Naive thymus-derived CD8-positive, alpha-beta T cell (primary cell): ENCODE results near the gene ARHGEF40. TPM values are rescaled to one million over a fixed set of nuclear protein-coding genes. Genes with fewer than 3 reads are reported as not detected.
"Not testable (repeated sequence)": the region's sequence is repeated elsewhere in the genome, so short reads cannot be mapped to it uniquely, and the experiment has no call there.

Source experiments
- ATAC-seq, 2 donors: fragments of 150-1000 bp; cut with Tn5 transposase in 1 of 2; sonication (Bioruptor Pico), chemical (Tn5 transposase) in 1 of 2; 1 replicate in 1 of 2; 2 replicates in 1 of 2; pipeline ENCODE4 v1.10.0; 2021; ENCODE audit warnings: mild to moderate bottlenecking in 2 of 2, moderate library complexity in 2 of 2
- POLR2A ChIA-PET: fragments of 350-600 bp; sonication (Branson Sonifier 250); formaldehyde crosslinking; loops from one replicate; lab custom pipeline; 2021; ENCODE audit warnings: antibody characterized with exemption; lab: Charles Lee
- DNase-seq, 10 donors: peaks; one replicate each; pipeline versions ENCODE4 v3.0.0 to v3.0.0-alpha.2; 2020 to 2022
- H3K27ac Mint-ChIP-seq, 10 donors: one replicate each; pipeline ENCODE4 v1.8.0; 2020 to 2022; ENCODE audit warnings: mild to moderate bottlenecking in 10 of 10, mixed read lengths in 10 of 10, moderate library complexity in 4 of 10, inconsistent platforms in 1 of 10
- H3K27me3 Mint-ChIP-seq, 5 donors: one replicate each; pipeline ENCODE4 v1.8.0; 2021 to 2022; ENCODE audit warnings: mixed read lengths in 5 of 5
- H3K36me3 Mint-ChIP-seq, 3 donors: one replicate each; pipeline ENCODE4 v1.8.0; 2020 to 2022; ENCODE audit warnings: mixed read lengths in 3 of 3, mild to moderate bottlenecking in 2 of 3, inconsistent platforms in 1 of 3
- H3K4me1 Mint-ChIP-seq, 4 donors: one replicate each; pipeline ENCODE4 v1.8.0; 2021 to 2022; ENCODE audit warnings: mixed read lengths in 4 of 4
- H3K4me3 Mint-ChIP-seq, 10 donors: one replicate each; pipeline ENCODE4 v1.8.0; 2020 to 2022; ENCODE audit warnings: mild to moderate bottlenecking in 10 of 10, mixed read lengths in 10 of 10, moderate library complexity in 6 of 10, inconsistent platforms in 1 of 10
- H3K9me3 Mint-ChIP-seq, 9 donors: one replicate each; pipeline ENCODE4 v1.8.0; 2020 to 2022; ENCODE audit warnings: mixed read lengths in 9 of 9, mild to moderate bottlenecking in 3 of 9, inconsistent platforms in 1 of 9, moderate library complexity in 1 of 9
- polyA plus RNA-seq, 3 donors: library from polyadenylated mRNA; unstranded; fragments of 300-500 nt; fragmentation: Illumina TruSeq; gene quantifications; one replicate each; pipeline ENCODE4 v1.2.3, GENCODE V29; 2021
- total RNA-seq, 8 experiments: library from RNA in 2 of 8; stranded (reverse) in 2 of 8; gene quantifications; one replicate each; pipeline ENCODE4 v1.2.3 and lab custom pipeline; 2021 to 2026

ARHGEF40 gene
- total and polyA plus RNA-seq, 5 experiments from 2014 or later: 0.03 to 0.45 (median 0.08) TPM

GRCh38 chr14:21030531-21030930 lies 39.6 kb upstream of the ARHGEF40 start:
- peaks cover 0 to 2% (median under 1%) of the 10 kb centered on the region in 4 donors for H3K4me1 Mint-ChIP-seq
- H3K36me3 Mint-ChIP-seq: no peaks in the 10 kb centered on the region
- ATAC-seq (no peak), DNase-seq (no peak)
- H3K4me3 Mint-ChIP-seq: no peak overlapping the region
- H3K9me3 Mint-ChIP-seq: no peaks in the 10 kb centered on the region
- POLR2A ChIA-PET: no interaction called here
- H3K27me3 Mint-ChIP-seq: peaks cover 0 to 8% (median 0%) of the 10 kb centered on the region in 5 donors
- H3K27ac Mint-ChIP-seq: no peak overlapping the region

GRCh38 chr14:21032326-21033132 lies 37.6 kb upstream of the ARHGEF40 start:
- ATAC-seq (no peak), DNase-seq (no peak)
- H3K4me3 Mint-ChIP-seq: no peak overlapping the region
- POLR2A ChIA-PET: interaction anchor here (0.9 to 1.0 kb wide), 2 partner anchors 9 to 12 kb away, joined by 3 read pairs; no protein-coding TSS in a partner anchor
- peaks cover 0 to 1% (median 0%) of the 10 kb centered on the region in 4 donors for H3K4me1 Mint-ChIP-seq
- no peaks in the 10 kb centered on the region for H3K9me3 Mint-ChIP-seq
- no peaks in the 10 kb centered on the region for H3K36me3 Mint-ChIP-seq
- peak overlapping the region in 1 of 10 donors; percentile 82 for H3K27ac Mint-ChIP-seq
- H3K27me3 Mint-ChIP-seq: peaks cover 0 to 8% (median 0%) of the 10 kb centered on the region in 5 donors

GRCh38 chr14:21033133-21033698 lies 36.9 kb upstream of the ARHGEF40 start:
- Mint-ChIP-seq H3K4me1 (peaks cover 0 to 1% (median 0%) of the 10 kb centered on the region in 4 donors), H3K4me3 (no peak overlapping the region), H3K9me3 (no peaks in the 10 kb centered on the region), H3K27ac (peak overlapping the region in 2 of 10 donors; percentile 10 to 82), H3K27me3 (peaks cover 0 to 8% (median under 1%) of the 10 kb centered on the region in 5 donors), H3K36me3 (no peaks in the 10 kb centered on the region)
- no peak for DNase-seq
- ATAC-seq: no peak
- POLR2A ChIA-PET: interaction anchor here (1.0 kb wide), 1 partner anchor 12 kb away, joined by 3 read pairs; no protein-coding TSS in a partner anchor

- POLR2A ChIA-PET: interaction anchor here (2.1 kb wide), 1 partner anchor 11 kb away, joined by 6 read pairs; no protein-coding TSS in a partner anchor
- DNase-seq (no peak), ATAC-seq (no peak)
- peaks cover 0 to 8% (median 3%) of the 10 kb centered on the region in 5 donors for H3K27me3 Mint-ChIP-seq
- peaks cover 0 to 1% (median 0%) of the 10 kb centered on the region in 4 donors for H3K4me1 Mint-ChIP-seq
- H3K36me3 Mint-ChIP-seq: no peaks in the 10 kb centered on the region
- H3K27ac Mint-ChIP-seq: peak within 1 kb of the TSS in 1 of 10 donors; percentile 16
- no peaks in the 10 kb centered on the region for H3K9me3 Mint-ChIP-seq
- no peak within 1 kb of the TSS for H3K4me3 Mint-ChIP-seq
Observed at GRCh38 chr14:21034707-21035106, 35.4 kb upstream of the ARHGEF40 start, which contains the start of gene RNASE13. TSS of gene RNASE13 (minus strand) at chr14:21034807. CDS start at chr14:21034288, 519 bp downstream.

- POLR2A ChIA-PET: interaction anchor here (2.1 kb wide), 1 partner anchor 13 kb away, joined by 6 read pairs; no protein-coding TSS in a partner anchor
- ATAC-seq (no peak), DNase-seq (no peak)
- no peaks in the 10 kb centered on the region for H3K36me3 Mint-ChIP-seq
- H3K9me3 Mint-ChIP-seq: no peaks in the 10 kb centered on the region
- H3K4me1 Mint-ChIP-seq: peaks cover 0 to 1% (median 0%) of the 10 kb centered on the region in 4 donors
- H3K27me3 Mint-ChIP-seq: peaks cover 0 to 8% (median 5%) of the 10 kb centered on the region in 5 donors
- H3K27ac Mint-ChIP-seq: peak overlapping the region in 2 of 10 donors; percentile 47 to 70
- no peak overlapping the region for H3K4me3 Mint-ChIP-seq
Observed at GRCh38 chr14:21036751-21037150, 33.4 kb upstream of the ARHGEF40 start.

GRCh38 chr14:21037156-21037555 lies 32.9 kb upstream of the ARHGEF40 start:
- Mint-ChIP-seq H3K36me3 (no peaks in the 10 kb centered on the region), H3K27me3 (peaks cover 0 to 11% (median 5%) of the 10 kb centered on the region in 5 donors), H3K27ac (no peak overlapping the region), H3K4me1 (peaks cover 0 to 1% (median 0%) of the 10 kb centered on the region in 4 donors), H3K9me3 (no peaks in the 10 kb centered on the region), H3K4me3 (no peak overlapping the region)
- DNase-seq (no peak), ATAC-seq (no peak)
- POLR2A ChIA-PET: no interaction called here

- Mint-ChIP-seq H3K27me3 (peaks cover 6 to 19% (median 9%) of the 10 kb centered on the region in 5 donors), H3K4me3 (no peak overlapping the region), H3K9me3 (no peaks in the 10 kb centered on the region), H3K4me1 (peaks cover 0 to 1% (median 0%) of the 10 kb centered on the region in 4 donors), H3K27ac (peak overlapping the region in 2 of 10 donors; percentile 1 to 12), H3K36me3 (no peaks in the 10 kb centered on the region)
- POLR2A ChIA-PET: interaction anchor here (2.9 kb wide), 1 partner anchor 24 kb away, joined by 14 read pairs; no protein-coding TSS in a partner anchor
- ATAC-seq (no peak), DNase-seq (no peak)
Observed at GRCh38 chr14:21038441-21039422, 31.4 kb upstream of the ARHGEF40 start.

- Mint-ChIP-seq H3K27me3 (peaks cover 6 to 19% (median 12%) of the 10 kb centered on the region in 5 donors), H3K4me3 (no peak overlapping the region), H3K9me3 (no peaks in the 10 kb centered on the region), H3K4me1 (peaks cover 6 to 8% (median 7%) of the 10 kb centered on the region in 4 donors), H3K36me3 (no peaks in the 10 kb centered on the region), H3K27ac (no peak overlapping the region)
- DNase-seq (peak in 7 of 10 donors; percentile 8 to 65 (median 37)), ATAC-seq (peak; percentile 85 to 91)
- POLR2A ChIA-PET: interaction anchor here (2.9 kb wide), 1 partner anchor 25 kb away, joined by 14 read pairs; no protein-coding TSS in a partner anchor
Observed at GRCh38 chr14:21039585-21040369, 30.3 kb upstream of the ARHGEF40 start.

GRCh38 chr14:21040370-21040925 lies 29.7 kb upstream of the ARHGEF40 start:
- Mint-ChIP-seq H3K4me1 (peaks cover 5 to 8% (median 7%) of the 10 kb centered on the region in 4 donors), H3K9me3 (no peaks in the 10 kb centered on the region), H3K36me3 (no peaks in the 10 kb centered on the region), H3K27me3 (peaks cover 7 to 22% (median 13%) of the 10 kb centered on the region in 5 donors), H3K27ac (no peak overlapping the region), H3K4me3 (no peak overlapping the region)
- DNase-seq (no peak), ATAC-seq (no peak)
- POLR2A ChIA-PET: interaction anchor here (0.7 to 2.9 kb wide), 2 partner anchors 9 to 26 kb away, joined by 3 to 14 read pairs; no protein-coding TSS in a partner anchor

- H3K9me3 Mint-ChIP-seq, ATAC-seq, H3K4me3 Mint-ChIP-seq, DNase-seq, H3K36me3 Mint-ChIP-seq, H3K4me1 Mint-ChIP-seq, H3K27ac Mint-ChIP-seq: not testable (repeated sequence)
- peaks cover 7 to 22% (median 13%) of the 10 kb centered on the region in 5 donors for H3K27me3 Mint-ChIP-seq
- POLR2A ChIA-PET: interaction anchor here (0.6 to 2.9 kb wide), 3 partner anchors 9 to 49 kb away, joined by 3 to 14 read pairs (median 3); no protein-coding TSS in a partner anchor
Observed at GRCh38 chr14:21040941-21041340, 29.2 kb upstream of the ARHGEF40 start.
